H1 (cell line): ENCODE data around the gene ANK2. TPM values are rescaled to one million over a fixed set of nuclear protein-coding genes. Genes with fewer than 3 reads are reported as not detected.

Source experiments
- CTCF ChIA-PET: fragments of 300-600 bp; sonication (Branson Sonifier 250); formaldehyde crosslinking; loops from one replicate; lab custom pipeline; 2021; ENCODE audit not compliant: partially characterized antibody; lab: Charles Lee
- POLR2A ChIA-PET: fragments of 300-600 bp; sonication (Branson Sonifier 250); formaldehyde crosslinking; loops from one replicate; lab custom pipeline; 2021; ENCODE audit warnings: inconsistent platforms; ENCODE audit not compliant: partially characterized antibody; lab: Charles Lee
- DNase-seq, 2 experiments: peaks; one replicate each; pipeline versions ENCODE4 v3.0.0 to v3.0.0-alpha.2; 2010 to 2022; ENCODE audit warnings: low spot score in 2 of 2, low read depth in 1 of 2, mixed read lengths in 1 of 2
- FAIRE-seq: peaks from 2 replicates; lab custom pipeline; 2011; peaks lifted over from hg19 to GRCh38; lab: Jason Lieb, UNC
- H2AFZ ChIP-seq: 2 replicates; pipeline ENCODE4 v1.8.1; 2012; ENCODE audit warnings: low read length, inconsistent platforms
- H2AK5ac ChIP-seq: 2 replicates; pipeline ENCODE4 v1.6.1; 2013; ENCODE audit warnings: low read depth, low read length
- H2BK120ac ChIP-seq: replicated peaks from 2 replicates; pipeline ENCODE3; 2013; ENCODE audit warnings: low read depth, low read length, inconsistent platforms
- H2BK12ac ChIP-seq: 2 replicates; pipeline ENCODE4 v1.6.1; 2013; ENCODE audit warnings: low read depth, low read length
- H2BK15ac ChIP-seq: 2 replicates; pipeline ENCODE4 v1.6.1; 2013; ENCODE audit warnings: low read length
- H2BK20ac ChIP-seq: 2 replicates; pipeline ENCODE4 v1.6.1; 2013; ENCODE audit warnings: low read length
- H2BK5ac ChIP-seq: 2 replicates; pipeline ENCODE4 v1.6.1; 2013; ENCODE audit warnings: low read depth, low read length
- H3K14ac ChIP-seq: 2 replicates; pipeline ENCODE4 v1.6.1; 2013; ENCODE audit warnings: inconsistent platforms; ENCODE audit not compliant: insufficient read length
- H3K18ac ChIP-seq: 2 replicates; pipeline ENCODE4 v1.6.1; 2013; ENCODE audit warnings: low read length; ENCODE audit errors: extremely low read depth
- H3K23ac ChIP-seq: 2 replicates; pipeline ENCODE4 v1.6.1; 2013; ENCODE audit warnings: inconsistent platforms; ENCODE audit not compliant: insufficient read length
- H3K23me2 ChIP-seq: 2 replicates; pipeline ENCODE4 v1.6.1; 2013; ENCODE audit warnings: low read depth, low read length
- H3K27ac ChIP-seq: 2 replicates; pipeline ENCODE4 v1.6.1; 2011; ENCODE audit warnings: low read depth, low read length, inconsistent platforms
- H3K27me3 ChIP-seq, 4 experiments: replicated peaks in 1 of 4; 1 replicate in 1 of 4; 2 replicates in 3 of 4; pipeline versions ENCODE4 v1.6.1 to v1.8.1; 2011 to 2013; ENCODE audit warnings: low read length in 3 of 4, mild to moderate bottlenecking in 3 of 4, inconsistent platforms in 2 of 4, mixed read lengths in 2 of 4, moderate library complexity in 1 of 4; ENCODE audit not compliant: control insufficient read depth in 3 of 4, insufficient read depth in 3 of 4; ENCODE audit errors: extremely low read depth in 1 of 4
- H3K36me3 ChIP-seq, 4 experiments: 2 replicates each; pipeline versions ENCODE4 v1.6.1 to v1.8.1; 2011 to 2013; ENCODE audit warnings: mild to moderate bottlenecking in 4 of 4, low read length in 3 of 4, moderate library complexity in 2 of 4, control low read depth in 1 of 4, inconsistent platforms in 1 of 4; ENCODE audit not compliant: insufficient read depth in 4 of 4, control insufficient read depth in 2 of 4
- H3K4ac ChIP-seq: replicated peaks from 2 replicates; pipeline ENCODE3; 2013; ENCODE audit warnings: low read length, low read depth, mixed read lengths, inconsistent platforms; ENCODE audit not compliant: insufficient read length
- H3K4me1 ChIP-seq, 4 experiments: replicated peaks in 1 of 4; 1 replicate in 1 of 4; 2 replicates in 3 of 4; pipeline versions ENCODE4 v1.6.1 to v1.8.1; 2011 to 2013; ENCODE audit warnings: low read length in 3 of 4, inconsistent platforms in 2 of 4, mixed read lengths in 1 of 4; ENCODE audit not compliant: insufficient read depth in 4 of 4, control insufficient read depth in 3 of 4
- H3K4me2 ChIP-seq, 2 experiments: 2 replicates each; pipeline versions ENCODE4 v1.6.1 to v1.8.1; 2011 to 2013; ENCODE audit warnings: low read depth in 2 of 2, low read length in 2 of 2, control low read depth in 1 of 2, inconsistent platforms in 1 of 2, mild to moderate bottlenecking in 1 of 2; ENCODE audit not compliant: insufficient read depth in 1 of 2
- H3K4me3 ChIP-seq, 4 experiments: fragments of 200-600, 300-600 bp in 1 of 4; sonication (generic), shearing (Covaris generic), sonication (Bioruptor Twin) in 1 of 4; 2 replicates each; pipeline versions ENCODE4 v1.5.1 to v1.8.1; 2011 to 2016; ENCODE audit warnings: low read length in 4 of 4, low read depth in 3 of 4, control low read depth in 2 of 4, inconsistent platforms in 2 of 4, mild to moderate bottlenecking in 2 of 4, mixed read lengths in 1 of 4, moderate library complexity in 1 of 4; ENCODE audit not compliant: insufficient read depth in 2 of 4; ENCODE audit errors: extremely low read depth in 1 of 4
- H3K56ac ChIP-seq: replicated peaks from 2 replicates; pipeline ENCODE3; 2013; ENCODE audit warnings: low read depth, mild to moderate bottlenecking, mixed read lengths, low read length, inconsistent platforms; ENCODE audit not compliant: insufficient read length
- H3K79me1 ChIP-seq: 2 replicates; pipeline ENCODE4 v1.6.1; 2013; ENCODE audit warnings: low read depth, low read length, control low read depth
- H3K79me2 ChIP-seq, 2 experiments: 2 replicates each; pipeline versions ENCODE4 v1.6.1 to v1.8.1; 2012 to 2013; ENCODE audit warnings: low read length in 2 of 2, mild to moderate bottlenecking in 2 of 2, inconsistent platforms in 1 of 2; ENCODE audit not compliant: insufficient read depth in 2 of 2, control insufficient read depth in 1 of 2
- H3K9ac ChIP-seq, 4 experiments: replicated peaks in 1 of 4; 1 replicate in 1 of 4; 2 replicates in 3 of 4; pipeline versions ENCODE4 v1.6.1 to v1.8.1; 2011 to 2013; ENCODE audit warnings: low read depth in 3 of 4, low read length in 3 of 4, control low read depth in 2 of 4, mild to moderate bottlenecking in 2 of 4, moderate library complexity in 2 of 4, inconsistent platforms in 1 of 4; ENCODE audit errors: extremely low read depth in 1 of 4
- H3K9me3 ChIP-seq, 2 experiments: 2 replicates each; pipeline versions ENCODE4 v1.6.1 to v1.8.1; 2012 to 2013; ENCODE audit warnings: mild to moderate bottlenecking in 2 of 2, moderate library complexity in 2 of 2, control low read depth in 1 of 2, inconsistent platforms in 1 of 2, low read depth in 1 of 2, low read length in 1 of 2, mixed read lengths in 1 of 2; ENCODE audit not compliant: insufficient read depth in 2 of 2
- H4K20me1 ChIP-seq, 2 experiments: replicated peaks in 1 of 2; 2 replicates each; pipeline versions ENCODE3 to v1.8.1; 2011 to 2013; ENCODE audit warnings: inconsistent platforms in 2 of 2, low read length in 2 of 2, mild to moderate bottlenecking in 1 of 2; ENCODE audit not compliant: insufficient read depth in 2 of 2, control insufficient read depth in 1 of 2
- H4K5ac ChIP-seq: 2 replicates; pipeline ENCODE4 v1.6.1; 2013; ENCODE audit warnings: low read length, low read depth, mixed read lengths, inconsistent platforms; ENCODE audit not compliant: insufficient read length
- H4K8ac ChIP-seq: 2 replicates; pipeline ENCODE4 v1.8.0; 2013; ENCODE audit warnings: mild to moderate bottlenecking, moderate library complexity, low read length, inconsistent platforms; ENCODE audit not compliant: insufficient read depth; ENCODE audit errors: extremely low read depth
- H4K91ac ChIP-seq: replicated peaks from 2 replicates; pipeline ENCODE3; 2013; ENCODE audit warnings: low read length, mixed read lengths, inconsistent platforms; ENCODE audit not compliant: insufficient read length
- CHD2 ChIP-seq: IDR thresholded peaks from 2 replicates; pipeline ENCODE4 v1.6.1; 2012; ENCODE audit warnings: low read length, improper control_type of control experiment
- NANOG ChIP-seq: IDR thresholded peaks from 2 replicates; pipeline ENCODE4 v1.6.1; 2011; ENCODE audit warnings: low read length, low read depth, mild to moderate bottlenecking, inconsistent platforms; ENCODE audit not compliant: insufficient read depth, poor library complexity, severe bottlenecking
- POLR2A ChIP-seq, 2 experiments: IDR thresholded peaks; 1 replicate in 1 of 2; 2 replicates in 1 of 2; pipeline ENCODE4 v1.6.1; 2011; ENCODE audit warnings: low read depth in 2 of 2, low read length in 2 of 2, mild to moderate bottlenecking in 2 of 2; ENCODE audit errors: control extremely low read depth in 1 of 2
- POU5F1 ChIP-seq: IDR thresholded peaks from 2 replicates; pipeline ENCODE4 v1.6.1; 2011; ENCODE audit warnings: low read depth, mild to moderate bottlenecking, low read length, moderate library complexity
- RBBP5 ChIP-seq: IDR thresholded peaks from 2 replicates; pipeline ENCODE4 v1.7.1; 2012; ENCODE audit warnings: low read depth, mild to moderate bottlenecking, inconsistent platforms, low read length, moderate library complexity, borderline replicate concordance
- RXRA ChIP-seq: IDR thresholded peaks from 2 replicates; pipeline ENCODE4 v1.6.1; 2011; ENCODE audit warnings: low read depth, mild to moderate bottlenecking, low read length, moderate library complexity; ENCODE audit not compliant: insufficient read depth
- SAP30 ChIP-seq: fragments of 300-600 bp; sonication (generic); IDR thresholded peaks from 2 replicates; pipeline ENCODE4 v1.7.1; 2012; ENCODE audit warnings: low read length, moderate library complexity, mild to moderate bottlenecking, inconsistent platforms; ENCODE audit not compliant: insufficient read depth, insufficient replicate concordance
- SIX5 ChIP-seq: IDR thresholded peaks from 2 replicates; pipeline ENCODE4 v1.6.1; 2011; ENCODE audit warnings: mild to moderate bottlenecking, low read depth, low read length
- SP1 ChIP-seq: IDR thresholded peaks from 2 replicates; pipeline ENCODE4 v1.6.1; 2011; ENCODE audit warnings: low read depth, low read length
- TAF7 ChIP-seq: optimal IDR thresholded peaks from 2 replicates; pipeline ENCODE3; 2011; ENCODE audit warnings: low read depth, mild to moderate bottlenecking, inconsistent platforms, low read length, moderate library complexity, borderline replicate concordance
- TBP ChIP-seq: IDR thresholded peaks from 2 replicates; pipeline ENCODE4 v1.6.1; 2011; ENCODE audit warnings: low read depth, low read length, improper control_type of control experiment
- WGBS, 2 experiments: shearing (Covaris generic) in 1 of 2; methylation state at CpG; one replicate each; pipeline versions ENCODE4 v1.1.6 to v1.1.7; 2013 to 2015; ENCODE audit warnings: low lambda C conversion rate in 2 of 2, mixed read lengths in 2 of 2, inconsistent platforms in 1 of 2, low coverage in 1 of 2, missing lambda C conversion rate in 1 of 2; ENCODE audit not compliant: insufficient replicate concordance in 2 of 2, insufficient coverage in 1 of 2, insufficient read length in 1 of 2; ENCODE audit errors: extremely low coverage in 1 of 2, missing lambda C conversion rate in 1 of 2; 5-methylcytosine and 5-hydroxymethylcytosine counted together
- polyA plus RNA-seq, 7 experiments: library from polyadenylated mRNA; depleted of rRNA in 3 of 7; stranded (reverse) in 5 of 7; unstranded in 2 of 7; fragments of >200 nt in 5 of 7; fragments of 200-250 nt in 2 of 7; gene quantifications; 1 replicate in 5 of 7; 2 replicates in 1 of 7; 4 replicates in 1 of 7; pipeline versions ENCODE4 v1.2.1 to v1.2.3, GENCODE V29; 2011 to 2013; ENCODE audit warnings: missing spikeins in 2 of 7, mixed read lengths in 2 of 7
- total RNA-seq: library from RNA; stranded (reverse); fragmentation: NEBNext Ultra II Directional; extraction: Animal tissue kit (Norgen Biotek cat#: 25700); gene quantifications from 2 replicates; pipeline ENCODE4 v1.2.1, GENCODE V29; 2021
- TF ChIP-seq, protein P1 (sequence below), 3 experiments: IDR thresholded peaks; 1 replicate in 2 of 3; 2 replicates in 1 of 3; pipeline versions ENCODE4 v1.5.1 to v1.6.1; 2011; ENCODE audit warnings: low read length in 3 of 3, mild to moderate bottlenecking in 3 of 3, inconsistent platforms in 2 of 3, low read depth in 1 of 3, moderate library complexity in 1 of 3; ENCODE audit not compliant: insufficient read depth in 1 of 3; ENCODE audit errors: control extremely low read depth in 1 of 3

ANK2 gene
- total and polyA plus RNA-seq, 2 of the 8 experiments (the other 6 are each of a cell fraction or from before 2014, with no cell fraction given), result 14.2 to 35.1 TPM

DNA sequence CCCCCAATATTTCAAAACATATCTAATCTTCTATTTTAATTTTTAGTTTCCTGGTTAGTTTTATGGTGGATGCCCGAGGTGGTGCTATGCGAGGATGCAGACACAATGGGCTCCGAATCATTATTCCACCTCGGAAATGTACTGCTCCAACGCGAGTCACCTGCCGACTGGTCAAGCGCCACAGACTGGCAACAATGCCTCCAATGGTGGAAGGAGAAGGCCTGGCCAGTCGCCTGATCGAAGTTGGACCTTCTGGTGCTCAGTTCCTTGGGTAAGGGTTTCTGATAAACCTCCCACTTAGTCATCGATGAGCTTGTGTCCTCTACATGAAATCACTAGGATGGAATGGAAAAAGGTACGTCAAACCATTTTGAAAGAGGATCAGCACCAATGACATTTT is 280.7 kb downstream of the ANK2 start:
- H2BK120ac ChIP-seq, result no peak overlapping the region
- no peak overlapping the region for H3K4ac ChIP-seq
- H3K36me3 ChIP-seq, result peaks cover 3 to 35% (median 15%) of the 10 kb centered on the region in 4 experiments; a peak in 6 of 8 replicates
- FAIRE-seq, result peak; percentile 32
- H2BK5ac ChIP-seq, result no peak overlapping the region
- H3K9ac ChIP-seq, result no peak overlapping the region
- POLR2A ChIA-PET, result no interaction called here
- H2AK5ac ChIP-seq, result no peak overlapping the region
- no peaks in the 10 kb centered on the region for H3K79me2 ChIP-seq
- WGBS, 2 experiments, result 95% methylated on average over 12 of the region's 12 CpGs; no CpG with 5 or more reads in 1 of the 2 experiments
- H3K27me3 ChIP-seq, result no peaks in the 10 kb centered on the region
- H2AFZ ChIP-seq, result no peak overlapping the region
- H2BK20ac ChIP-seq, result no peak overlapping the region
- no peaks in the 10 kb centered on the region for H3K79me1 ChIP-seq
- no peak overlapping the region for H3K23ac ChIP-seq
- DNase-seq, result no peak
- no peak overlapping the region for H2BK12ac ChIP-seq
- H2BK15ac ChIP-seq, result no peak overlapping the region
- no peak overlapping the region for H3K27ac ChIP-seq
- H3K4me2 ChIP-seq, result no peak overlapping the region
- no peak overlapping the region for H3K56ac ChIP-seq
- H4K5ac ChIP-seq, result no peak overlapping the region
- H3K18ac ChIP-seq, result no peak overlapping the region
- peaks cover 0 to 6% (median 3%) of the 10 kb centered on the region in 4 experiments; a peak in 5 of 7 replicates for H3K4me1 ChIP-seq
- H4K91ac ChIP-seq, result no peak overlapping the region
- no peaks in the 10 kb centered on the region for H3K23me2 ChIP-seq
- no peak overlapping the region for H4K8ac ChIP-seq
- H3K9me3 ChIP-seq, result no peaks in the 10 kb centered on the region
- CTCF ChIA-PET, result interaction anchor here (1.1 to 2.0 kb wide), 4 partner anchors 9 to 37 kb away, joined by 3 to 4 read pairs (median 4); no protein-coding TSS in a partner anchor
- H3K14ac ChIP-seq, result no peak overlapping the region
- H3K4me3 ChIP-seq, result no peak overlapping the region
- H4K20me1 ChIP-seq, result no peaks in the 10 kb centered on the region
- TF ChIP-seq POU5F1 (no peak), POLR2A (IDR thresholded peaks at IDR 0.05; ENCODE audit: control extremely low read depth in 1 of 2, low read depth in 2 of 2, low read length in 2 of 2) (no peak), SP1 (no peak), RXRA (no peak), SIX5 (no peak), SAP30 (no peak), NANOG (no peak), TAF7 (no peak), RBBP5 (no peak), TBP (no peak), CHD2 (no peak)
- TF ChIP-seq, protein P1, sequence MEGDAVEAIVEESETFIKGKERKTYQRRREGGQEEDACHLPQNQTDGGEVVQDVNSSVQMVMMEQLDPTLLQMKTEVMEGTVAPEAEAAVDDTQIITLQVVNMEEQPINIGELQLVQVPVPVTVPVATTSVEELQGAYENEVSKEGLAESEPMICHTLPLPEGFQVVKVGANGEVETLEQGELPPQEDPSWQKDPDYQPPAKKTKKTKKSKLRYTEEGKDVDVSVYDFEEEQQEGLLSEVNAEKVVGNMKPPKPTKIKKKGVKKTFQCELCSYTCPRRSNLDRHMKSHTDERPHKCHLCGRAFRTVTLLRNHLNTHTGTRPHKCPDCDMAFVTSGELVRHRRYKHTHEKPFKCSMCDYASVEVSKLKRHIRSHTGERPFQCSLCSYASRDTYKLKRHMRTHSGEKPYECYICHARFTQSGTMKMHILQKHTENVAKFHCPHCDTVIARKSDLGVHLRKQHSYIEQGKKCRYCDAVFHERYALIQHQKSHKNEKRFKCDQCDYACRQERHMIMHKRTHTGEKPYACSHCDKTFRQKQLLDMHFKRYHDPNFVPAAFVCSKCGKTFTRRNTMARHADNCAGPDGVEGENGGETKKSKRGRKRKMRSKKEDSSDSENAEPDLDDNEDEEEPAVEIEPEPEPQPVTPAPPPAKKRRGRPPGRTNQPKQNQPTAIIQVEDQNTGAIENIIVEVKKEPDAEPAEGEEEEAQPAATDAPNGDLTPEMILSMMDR (IDR thresholded peaks at IDR 0.05; ENCODE audit: control extremely low read depth in 1 of 3, insufficient read depth in 1 of 3, low read depth in 1 of 3, low read length in 3 of 3), result no peak
